SK-N-MC (cell line): ENCODE measurements around the gene CYP27C1.

Experiments used
- EZH2 ChIP-seq: fragments of 200-600 bp; sonication (generic); IDR thresholded peaks from one replicate; pipeline ENCODE4 v1.6.1; 2017; ENCODE audit warnings: antibody characterized with exemption
- POLR2AphosphoS5 ChIP-seq: IDR thresholded peaks from 2 replicates; pipeline ENCODE4 v1.6.1; 2012; ENCODE audit warnings: mild to moderate bottlenecking, low read depth, low read length, borderline replicate concordance

DNA sequence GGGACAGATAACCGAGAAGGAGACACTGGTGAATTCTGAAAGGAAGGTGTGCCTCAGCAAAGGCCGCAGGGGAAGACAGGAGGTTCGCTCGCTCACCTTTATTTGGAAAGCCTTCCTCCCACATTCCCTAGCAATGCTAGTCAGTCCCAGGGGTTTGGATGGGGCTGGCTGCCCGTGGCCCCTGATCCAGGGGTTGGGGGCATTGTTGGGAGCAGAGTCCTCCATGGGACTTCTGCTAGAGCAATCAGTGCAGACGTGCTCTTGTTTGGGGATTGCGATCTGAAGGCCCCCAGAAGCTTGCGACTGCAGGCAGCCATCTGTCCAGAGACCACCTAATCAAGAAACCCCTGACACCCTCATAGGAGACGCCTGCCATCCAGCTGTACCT, 6.0 kb upstream of the CYP27C1 start:
- no peak for TF ChIP-seq POLR2AphosphoS5
- no peak for TF ChIP-seq EZH2
